NT2/D1 (cell line): ENCODE measurements around the gene INO80E.
"Not testable (repeated sequence)": the region's sequence is repeated elsewhere in the genome, so short reads cannot be mapped to it uniquely, and the experiment has no call there.

Source experiments
- DNase-seq: peaks from one replicate; pipeline ENCODE4 v3.0.0-alpha.2; 2011; ENCODE audit warnings: low read depth, low spot score
- H3K27me3 ChIP-seq: 2 replicates; pipeline ENCODE4 v1.6.0; 2011; ENCODE audit warnings: mild to moderate bottlenecking; ENCODE audit not compliant: insufficient read length, insufficient read depth
- H3K36me3 ChIP-seq: 2 replicates; pipeline ENCODE4 v1.6.1; 2011; ENCODE audit warnings: mild to moderate bottlenecking, low read length, mixed read lengths; ENCODE audit not compliant: insufficient read depth, insufficient read length
- H3K4me1 ChIP-seq: 2 replicates; pipeline ENCODE4 v1.5.1; 2011; ENCODE audit not compliant: insufficient read depth, insufficient read length
- H3K4me3 ChIP-seq: 2 replicates; pipeline ENCODE4 v1.5.1; 2011; ENCODE audit warnings: low read depth; ENCODE audit not compliant: insufficient read length
- H3K9ac ChIP-seq: 2 replicates; pipeline ENCODE4 v1.6.0; 2011; ENCODE audit warnings: low read depth; ENCODE audit not compliant: insufficient read length
- H3K9me3 ChIP-seq: 2 replicates; pipeline ENCODE4 v1.5.1; 2011; ENCODE audit warnings: mild to moderate bottlenecking, low read length; ENCODE audit not compliant: insufficient read depth
- SUZ12 ChIP-seq: IDR thresholded peaks from 2 replicates; pipeline ENCODE4 v1.6.1; 2011; ENCODE audit not compliant: insufficient read length, insufficient read depth; ENCODE audit errors: extremely low read depth
- YY1 ChIP-seq: IDR thresholded peaks from 2 replicates; pipeline ENCODE4 v1.6.1; 2011; ENCODE audit not compliant: insufficient read length, insufficient read depth
- ZNF274 ChIP-seq: IDR thresholded peaks from 2 replicates; pipeline ENCODE4 v1.6.1; 2011; ENCODE audit warnings: mild to moderate bottlenecking, low read depth, low read length

The INO80E gene

GRCh38 chr16:30009085-30009862 lies 13.2 kb downstream of the INO80E start:
- Histone ChIP-seq H3K9ac (no peak overlapping the region), H3K4me3 (no peak overlapping the region), H3K4me1 (peaks cover 25% of the 10 kb centered on the region), H3K9me3 (no peaks in the 10 kb centered on the region), H3K36me3 (peaks cover 31% of the 10 kb centered on the region), H3K27me3 (peaks cover 7% of the 10 kb centered on the region)
- no peak for DNase-seq
- no peak for TF ChIP-seq YY1
- no peak for TF ChIP-seq SUZ12
- TF ChIP-seq ZNF274 = no peak

GRCh38 chr16:30009990-30010843 lies 14.2 kb downstream of the INO80E start:
- Histone ChIP-seq H3K4me1 (peaks cover 19% of the 10 kb centered on the region), H3K9me3 (no peaks in the 10 kb centered on the region), H3K4me3 (peak overlapping the region; percentile 82), H3K9ac (peak overlapping the region; percentile 87), H3K36me3 (peaks cover 23% of the 10 kb centered on the region), H3K27me3 (peaks cover 7% of the 10 kb centered on the region)
- TF ChIP-seq YY1 = no peak
- no peak for TF ChIP-seq SUZ12
- TF ChIP-seq ZNF274 = no peak
- DNase-seq = no peak

- Histone ChIP-seq H3K4me1 (peaks cover 13% of the 10 kb centered on the region), H3K9ac (peak within 1 kb of the TSS; percentile 87), H3K36me3 (peaks cover 14% of the 10 kb centered on the region), H3K9me3 (no peaks in the 10 kb centered on the region), H3K27me3 (peaks cover 7% of the 10 kb centered on the region), H3K4me3 (peak within 1 kb of the TSS; percentile 82)
- DNase-seq = no peak
- no peak for TF ChIP-seq YY1
- no peak for TF ChIP-seq ZNF274
- no peak for TF ChIP-seq SUZ12
These were observed 15.0 kb downstream of the INO80E start, which contains the start of gene DOC2A for GRCh38 chr16:30010844-30011713. DOC2A (minus strand) TSS chr16:30011027; CDS start chr16:30010222, 805 bp downstream.

GRCh38 chr16:30011714-30012504 lies 15.9 kb downstream of the INO80E start:
- H3K9me3 ChIP-seq = no peaks in the 10 kb centered on the region
- peak overlapping the region; percentile 57 for H3K9ac ChIP-seq
- TF ChIP-seq SUZ12 (no peak), ZNF274 (no peak), YY1 (no peak)
- no peak for DNase-seq
- peaks cover 6% of the 10 kb centered on the region for H3K36me3 ChIP-seq
- H3K4me1 ChIP-seq = peaks cover 11% of the 10 kb centered on the region
- peak overlapping the region; percentile 29 for H3K4me3 ChIP-seq
- peaks cover 7% of the 10 kb centered on the region for H3K27me3 ChIP-seq

GRCh38 chr16:30012598-30012997 lies 16.6 kb downstream of the INO80E start:
- not testable (repeated sequence) for H3K36me3 ChIP-seq, DNase-seq, H3K9ac ChIP-seq, H3K27me3 ChIP-seq, H3K4me3 ChIP-seq, H3K9me3 ChIP-seq
- peaks cover 11% of the 10 kb centered on the region for H3K4me1 ChIP-seq

GRCh38 chr16:30015450-30015849 lies 19.4 kb downstream of the INO80E start:
- not testable (repeated sequence) for H3K27me3 ChIP-seq, DNase-seq, H3K36me3 ChIP-seq, H3K9ac ChIP-seq, H3K4me3 ChIP-seq, H3K9me3 ChIP-seq, H3K4me1 ChIP-seq
